Uterus (tissue), 4 donors: Measurements from ENCODE around the gene CCDC57. TPM values are rescaled to one million over a fixed set of nuclear protein-coding genes. Genes with fewer than 3 reads are reported as not detected.

Experiments used
- DNase-seq, 2 donors: peaks; one replicate each; pipeline ENCODE4 v3.0.0-alpha.2; 2019 to 2020
- H3K27ac ChIP-seq, 2 donors: fragments of 200-600 bp; sonication (generic); 1 replicate in 1 of 2; 2 replicates in 1 of 2; pipeline ENCODE4 v1.5.1; 2016 to 2018
- H3K27me3 ChIP-seq, 2 donors: fragments of 200-600 bp; sonication (generic); one replicate each; pipeline ENCODE4 v1.5.1; 2018 to 2019; ENCODE audit warnings: control low read depth in 1 of 2
- H3K36me3 ChIP-seq, 2 donors: fragments of 200-600 bp; sonication (generic); one replicate each; pipeline ENCODE4 v1.5.1; 2019; ENCODE audit warnings: control low read depth in 1 of 2
- H3K4me1 ChIP-seq, 2 donors: fragments of 200-600 bp; sonication (generic); one replicate each; pipeline ENCODE4 v1.5.1; 2018 to 2019; ENCODE audit warnings: control low read depth in 1 of 2
- H3K4me3 ChIP-seq, 2 donors: fragments of 200-600 bp; sonication (generic); 1 replicate in 1 of 2; 2 replicates in 1 of 2; pipeline ENCODE4 v1.5.1; 2018 to 2019; ENCODE audit warnings: mild to moderate bottlenecking in 1 of 2
- H3K9me3 ChIP-seq, 2 donors: fragments of 200-600 bp; sonication (generic); one replicate each; pipeline ENCODE4 v1.5.1; 2019; ENCODE audit warnings: control low read depth in 1 of 2
- POLR2A ChIP-seq, 2 donors: fragments of 450-650 bp; IDR thresholded peaks; one replicate each; pipeline ENCODE4 v1.6.1; 2016; ENCODE audit warnings: antibody characterized with exemption in 2 of 2, mild to moderate bottlenecking in 1 of 2, moderate library complexity in 1 of 2
- intact Hi-C: fragments of 100-400 bp; cut with DNase I; formaldehyde crosslinking; loops from one replicate; pipeline ENCODE4 v1.15.1; 2023; ENCODE audit warnings: low total_unique reads
- total RNA-seq, 4 donors: library from RNA; depleted of rRNA in 3 of 4; stranded (reverse); fragments of >200 nt in 3 of 4; gene quantifications; one replicate each; pipeline versions ENCODE4 v1.1.0 to v1.2.4, GENCODE V29; 2014 to 2023
- TF ChIP-seq, protein P1 (sequence below), 4 experiments: fragments of 200-600 bp in 2 of 4; fragments of 450-650 bp in 2 of 4; sonication (generic) in 2 of 4; IDR thresholded peaks; one replicate each; pipeline ENCODE4 v1.5.1; 2016 to 2019; ENCODE audit warnings: antibody characterized with exemption in 4 of 4, mild to moderate bottlenecking in 2 of 4, moderate library complexity in 1 of 4
- donor health status: DM: yes; HTN: yes; CAD: no.

CCDC57 gene
- total RNA-seq, 4 donors from 2014 or later: 4.4 to 88.2 (median 17.6) TPM

DNA sequence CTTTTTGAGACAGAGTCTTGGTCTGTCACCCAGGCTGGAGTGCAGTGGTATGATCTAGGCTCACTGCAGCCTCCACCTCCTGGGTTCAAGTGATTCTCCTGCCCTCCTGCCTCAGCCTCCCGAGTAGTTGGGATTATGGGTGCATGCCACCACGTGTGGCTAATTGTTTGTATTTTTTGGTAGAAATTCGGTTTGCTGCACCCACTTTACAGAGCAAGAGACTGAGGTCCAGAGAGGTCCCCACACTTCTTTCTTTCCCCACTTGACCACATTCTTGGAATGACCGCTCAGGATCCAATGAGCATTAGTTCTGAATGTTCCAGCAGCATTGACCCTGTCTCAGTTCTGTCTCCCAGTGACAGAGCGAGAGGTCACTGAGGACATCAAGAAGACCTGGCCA, 10.9 kb upstream of the CCDC57 start:
- no peak for TF ChIP-seq POLR2A (IDR thresholded peaks at IDR 0.05)
- TF ChIP-seq, protein P1, sequence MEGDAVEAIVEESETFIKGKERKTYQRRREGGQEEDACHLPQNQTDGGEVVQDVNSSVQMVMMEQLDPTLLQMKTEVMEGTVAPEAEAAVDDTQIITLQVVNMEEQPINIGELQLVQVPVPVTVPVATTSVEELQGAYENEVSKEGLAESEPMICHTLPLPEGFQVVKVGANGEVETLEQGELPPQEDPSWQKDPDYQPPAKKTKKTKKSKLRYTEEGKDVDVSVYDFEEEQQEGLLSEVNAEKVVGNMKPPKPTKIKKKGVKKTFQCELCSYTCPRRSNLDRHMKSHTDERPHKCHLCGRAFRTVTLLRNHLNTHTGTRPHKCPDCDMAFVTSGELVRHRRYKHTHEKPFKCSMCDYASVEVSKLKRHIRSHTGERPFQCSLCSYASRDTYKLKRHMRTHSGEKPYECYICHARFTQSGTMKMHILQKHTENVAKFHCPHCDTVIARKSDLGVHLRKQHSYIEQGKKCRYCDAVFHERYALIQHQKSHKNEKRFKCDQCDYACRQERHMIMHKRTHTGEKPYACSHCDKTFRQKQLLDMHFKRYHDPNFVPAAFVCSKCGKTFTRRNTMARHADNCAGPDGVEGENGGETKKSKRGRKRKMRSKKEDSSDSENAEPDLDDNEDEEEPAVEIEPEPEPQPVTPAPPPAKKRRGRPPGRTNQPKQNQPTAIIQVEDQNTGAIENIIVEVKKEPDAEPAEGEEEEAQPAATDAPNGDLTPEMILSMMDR (IDR thresholded peaks at IDR 0.05): no peak
- no peak for DNase-seq
- Histone ChIP-seq H3K9me3 (no peaks in the 10 kb centered on the region), H3K27ac (no peak overlapping the region), H3K27me3 (peaks cover 0 to 5% of the 10 kb centered on the region in 2 donors), H3K36me3 (no peaks in the 10 kb centered on the region), H3K4me1 (peaks cover 0 to 2% of the 10 kb centered on the region in 2 donors), H3K4me3 (no peak overlapping the region)
- intact Hi-C loops: no loop called here

DNA sequence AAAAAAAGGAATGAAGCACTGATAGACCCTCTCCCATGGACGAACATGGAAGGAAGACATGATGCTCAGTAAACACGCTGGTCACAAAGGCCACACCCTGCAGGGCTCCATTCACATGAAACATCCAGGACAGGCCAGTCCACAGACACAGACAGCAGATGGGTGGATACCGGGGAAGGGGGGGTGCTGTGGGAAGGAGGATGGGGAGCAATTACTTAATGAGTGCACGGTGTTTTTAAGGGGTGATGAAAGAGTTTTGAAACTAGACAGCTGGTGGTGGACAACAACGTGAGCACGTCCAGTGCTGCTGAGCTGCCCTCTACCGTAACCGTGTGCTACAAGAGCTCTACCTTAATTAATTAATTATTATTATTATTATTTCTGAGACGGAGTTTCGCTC, 10.2 kb upstream of the CCDC57 start:
- Histone ChIP-seq H3K27me3 (no peaks in the 10 kb centered on the region), H3K9me3 (no peaks in the 10 kb centered on the region), H3K27ac (no peak overlapping the region), H3K4me3 (no peak overlapping the region), H3K36me3 (no peaks in the 10 kb centered on the region), H3K4me1 (no peaks in the 10 kb centered on the region)
- no peak for TF ChIP-seq POLR2A (IDR thresholded peaks at IDR 0.05)
- TF ChIP-seq, protein P1 (IDR thresholded peaks at IDR 0.05): no peak
- intact Hi-C loops: no loop called here
- DNase-seq: no peak

DNA sequence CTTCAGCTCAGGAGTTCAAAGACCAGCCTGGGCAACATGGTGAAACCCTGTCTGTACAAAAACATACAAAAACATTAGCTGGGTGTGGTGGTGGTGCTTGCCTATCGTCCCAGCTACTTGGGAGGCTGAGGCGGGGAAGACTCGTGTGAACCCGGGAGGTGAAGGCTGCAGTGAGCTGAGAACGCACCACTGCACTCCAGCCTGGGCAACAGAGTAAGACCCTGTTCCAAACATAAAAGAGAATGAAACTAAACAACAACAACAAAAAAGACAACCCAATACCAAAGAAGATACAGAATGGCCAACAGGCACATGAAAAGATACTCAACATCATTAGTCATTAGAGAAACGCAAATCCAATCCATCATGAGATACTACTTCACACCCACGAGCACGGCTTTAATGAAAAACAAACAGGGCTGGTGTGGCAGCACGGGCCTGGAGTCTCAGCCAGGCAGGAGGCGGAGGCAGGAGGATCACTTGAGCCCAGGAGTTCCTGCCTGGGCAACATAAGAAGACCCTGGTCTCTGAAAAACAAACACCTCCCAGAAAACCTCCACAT, 8.8 kb upstream of the CCDC57 start:
- H3K27ac ChIP-seq: no peak overlapping the region
- intact Hi-C loops: no loop called here
- H3K36me3 ChIP-seq: no peaks in the 10 kb centered on the region
- no peaks in the 10 kb centered on the region for H3K4me1 ChIP-seq
- no peaks in the 10 kb centered on the region for H3K27me3 ChIP-seq
- no peak overlapping the region for H3K4me3 ChIP-seq
- no peak for DNase-seq
- no peaks in the 10 kb centered on the region for H3K9me3 ChIP-seq
- no peak for TF ChIP-seq POLR2A (IDR thresholded peaks at IDR 0.05)
- TF ChIP-seq, protein P1 (IDR thresholded peaks at IDR 0.05): no peak

DNA sequence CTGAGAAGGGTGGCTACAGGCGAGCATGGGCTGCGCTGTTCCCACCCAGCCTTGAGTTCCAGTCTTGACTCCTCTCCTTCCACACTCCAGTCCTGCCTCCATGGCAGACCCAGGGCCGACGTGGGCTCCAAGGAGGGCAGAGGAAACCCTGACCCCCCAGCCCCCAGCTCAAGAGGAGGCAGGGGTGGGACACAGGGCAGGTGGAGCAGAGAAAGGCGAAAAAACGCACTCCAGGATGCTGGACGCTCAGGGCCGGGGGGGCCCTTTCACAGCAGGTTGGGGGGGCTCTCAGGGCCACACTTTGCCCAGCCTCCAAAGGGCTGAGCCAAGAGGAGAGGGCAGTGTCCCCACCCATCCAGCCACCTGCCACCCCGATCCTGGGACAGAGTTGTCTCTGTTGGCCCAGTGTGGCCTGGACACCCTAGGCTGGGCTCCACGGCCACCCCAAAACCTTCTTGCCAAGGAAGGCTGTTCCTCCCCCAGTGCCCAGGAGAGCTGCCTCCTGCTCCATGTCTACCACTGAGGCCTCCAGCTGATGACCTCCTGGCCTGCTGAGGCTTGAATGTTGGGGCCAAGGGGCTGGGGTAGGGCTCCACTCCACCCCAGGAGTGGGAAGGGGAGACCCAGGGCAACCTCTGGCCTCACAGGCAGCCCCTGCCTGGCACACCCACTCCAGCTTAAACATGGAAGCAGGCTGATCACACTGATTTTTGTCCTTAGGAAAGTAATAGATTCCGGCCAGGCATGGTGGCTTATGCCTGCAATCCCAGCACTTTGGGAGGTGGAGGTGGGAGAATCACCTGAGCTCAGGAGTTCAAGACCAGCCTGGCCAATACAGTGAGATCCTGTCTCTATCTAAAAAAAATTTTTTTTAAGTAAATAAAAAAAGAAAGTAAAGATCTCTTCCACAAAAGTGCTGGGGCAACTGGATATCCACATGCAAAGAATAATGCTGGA, 7.4 kb upstream of the CCDC57 start:
- Histone ChIP-seq H3K4me1 (no peaks in the 10 kb centered on the region), H3K27ac (no peak overlapping the region), H3K36me3 (no peaks in the 10 kb centered on the region), H3K9me3 (no peaks in the 10 kb centered on the region), H3K4me3 (no peak overlapping the region), H3K27me3 (no peaks in the 10 kb centered on the region)
- TF ChIP-seq, protein P1 (IDR thresholded peaks at IDR 0.05): no peak
- no peak for TF ChIP-seq POLR2A (IDR thresholded peaks at IDR 0.05)
- intact Hi-C loops: no loop called here
- DNase-seq: no peak

DNA sequence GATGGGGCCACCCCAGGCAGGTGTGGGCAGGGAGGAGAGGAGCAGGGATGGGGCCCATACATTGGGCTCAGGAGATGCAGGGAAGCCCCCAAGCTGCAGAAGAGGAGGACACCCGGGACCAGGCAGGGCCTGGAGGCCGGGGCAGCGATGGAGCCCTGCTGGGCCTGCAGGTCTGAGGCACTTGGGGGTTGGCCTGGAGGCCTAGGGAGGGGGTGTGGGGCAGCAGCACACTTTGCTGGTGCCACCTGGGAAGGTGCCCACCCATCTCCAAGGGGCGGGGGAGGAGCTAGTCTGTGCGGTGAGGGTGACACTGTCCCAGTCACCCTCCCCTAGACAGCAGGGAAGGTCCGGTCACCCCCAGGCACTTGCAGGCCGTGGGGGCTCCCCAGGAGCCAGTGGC, 6.4 kb upstream of the CCDC57 start:
- Histone ChIP-seq H3K9me3 (no peaks in the 10 kb centered on the region), H3K4me1 (no peaks in the 10 kb centered on the region), H3K4me3 (no peak overlapping the region), H3K27me3 (no peaks in the 10 kb centered on the region), H3K27ac (no peak overlapping the region), H3K36me3 (no peaks in the 10 kb centered on the region)
- DNase-seq: no peak
- intact Hi-C loops: no loop called here
- TF ChIP-seq, protein P1 (IDR thresholded peaks at IDR 0.05): no peak
- no peak for TF ChIP-seq POLR2A (IDR thresholded peaks at IDR 0.05)
